ENCODE measurements around the gene CCDC107. TPM values are rescaled to one million over a fixed set of nuclear protein-coding genes. Genes with fewer than 3 reads are reported as not detected.
"Not testable (repeated sequence)": the region's sequence is repeated elsewhere in the genome, so short reads cannot be mapped to it uniquely, and the experiment has no call there.

CCDC107 gene
- polyA plus RNA-seq, 10 donors: 13.8 to 23.0 (median 17.6) TPM

DNA sequence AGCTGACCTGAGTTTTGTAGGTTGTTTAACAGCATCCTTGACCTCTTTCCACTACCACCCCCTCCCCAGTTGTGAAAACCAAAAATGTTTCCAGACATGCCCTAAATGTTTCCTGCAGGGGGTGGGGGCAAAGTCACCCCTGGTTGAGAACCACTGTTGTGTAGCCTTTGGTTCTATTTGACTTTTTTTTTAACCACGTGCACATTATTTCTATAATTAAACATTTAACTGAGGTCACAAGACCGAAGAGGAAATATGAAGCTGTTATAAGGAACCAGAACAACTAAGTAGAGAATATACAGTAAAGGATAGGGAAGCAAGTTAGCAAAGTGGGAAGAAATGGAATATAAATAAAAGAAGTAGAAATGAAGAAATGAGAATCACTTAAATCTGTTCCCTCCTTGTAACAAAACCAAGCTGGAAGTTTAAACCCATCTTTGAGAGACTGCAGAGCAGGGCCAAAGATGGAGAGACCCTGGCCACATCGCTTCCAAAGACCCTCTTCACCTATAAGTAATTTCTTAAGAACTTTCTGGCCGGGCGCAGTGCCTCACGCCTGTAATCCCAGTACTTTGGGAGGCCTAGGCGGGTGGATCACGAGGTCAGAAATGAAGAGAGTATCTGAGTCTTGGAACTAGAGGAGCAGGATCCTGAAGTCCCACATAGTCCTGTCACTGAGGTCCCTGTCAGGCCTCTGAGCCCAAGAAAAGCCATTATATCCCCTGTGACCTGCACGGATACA lies 21.8 kb upstream of the CCDC107 start:
- no peak for DNase-seq

DNA sequence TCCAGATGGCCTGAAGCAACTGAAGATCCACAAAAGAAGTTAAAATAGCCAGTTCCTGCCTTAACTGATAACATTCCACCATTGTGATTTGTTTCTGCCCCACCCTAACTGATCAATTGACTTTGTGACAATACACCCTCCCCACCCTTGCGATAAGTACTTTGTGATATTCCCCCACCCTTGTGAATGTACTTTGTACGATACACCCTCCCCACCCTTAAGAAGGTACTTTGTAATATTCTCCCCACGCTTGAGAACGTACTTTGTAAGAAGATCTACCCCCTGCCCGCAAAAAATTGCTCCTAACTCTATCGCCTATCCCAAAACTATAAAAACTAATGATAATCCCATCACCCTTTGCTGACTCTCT lies 21.2 kb upstream of the CCDC107 start:
- DNase-seq: not testable (repeated sequence)

DNA sequence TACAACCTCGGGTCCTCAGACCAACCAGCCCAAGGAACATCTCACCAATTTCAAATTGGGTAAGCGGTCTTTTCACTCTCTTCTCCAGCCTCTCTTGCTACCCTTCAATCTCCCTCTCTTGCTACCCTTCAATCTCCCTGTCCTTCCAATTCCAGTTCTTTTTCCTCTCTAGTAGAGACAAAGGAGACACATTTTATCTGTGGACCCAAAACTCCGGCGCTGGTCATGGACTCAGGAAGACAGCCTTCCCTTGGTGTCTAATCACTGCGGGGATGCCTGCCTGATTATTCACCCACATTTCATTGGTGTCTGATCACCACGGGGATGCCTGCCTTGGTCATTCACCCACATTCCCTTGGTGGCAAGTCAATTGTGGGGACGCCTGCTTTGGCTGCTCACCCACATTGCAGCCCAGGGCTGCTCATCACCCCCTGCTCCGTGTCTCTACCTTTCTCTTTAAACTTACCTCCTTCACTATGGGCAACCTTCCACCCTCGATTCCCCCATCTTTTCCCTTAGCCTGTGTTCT lies 20.6 kb upstream of the CCDC107 start:
- DNase-seq: not testable (repeated sequence)

DNA sequence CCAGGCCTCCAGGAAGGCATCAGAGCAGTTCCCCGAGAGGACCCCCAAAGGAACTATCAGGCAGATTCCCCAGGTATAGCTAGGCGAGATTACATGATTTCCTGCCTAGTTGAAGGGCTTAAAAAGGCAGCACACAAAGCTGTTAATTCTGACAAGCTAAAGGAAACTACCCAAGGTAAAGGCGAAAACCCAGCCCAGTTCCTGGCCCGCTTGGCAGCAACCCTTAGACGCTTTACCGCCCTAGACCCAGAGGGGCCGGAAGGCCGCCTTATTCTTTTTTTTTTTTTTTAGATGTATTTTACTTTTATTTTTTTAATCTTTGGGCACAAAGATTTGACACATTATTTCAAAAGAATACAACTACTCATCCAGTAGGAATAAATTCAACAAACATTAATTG lies 19.3 kb upstream of the CCDC107 start:
- DNase-seq: not testable (repeated sequence)

DNA sequence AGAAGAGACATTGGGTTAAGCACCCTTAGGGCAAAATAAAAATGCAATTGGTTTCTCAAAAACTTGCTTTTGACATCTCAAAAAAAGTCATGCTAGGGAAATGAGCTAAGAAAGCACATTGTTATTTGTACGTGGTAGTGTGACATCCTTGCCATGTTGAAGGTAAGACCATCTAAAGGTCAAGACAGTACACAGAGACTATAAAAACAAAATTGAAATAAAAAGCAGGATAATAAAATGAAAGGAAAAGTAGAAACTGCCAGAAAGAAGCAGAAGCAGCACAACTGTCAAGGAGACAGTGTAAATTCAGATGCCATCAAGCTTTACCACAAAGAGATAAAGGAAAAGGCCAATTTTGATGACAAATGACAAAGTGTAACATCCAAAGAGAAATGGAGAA lies 18.9 kb upstream of the CCDC107 start:
- not testable (repeated sequence) for DNase-seq

DNA sequence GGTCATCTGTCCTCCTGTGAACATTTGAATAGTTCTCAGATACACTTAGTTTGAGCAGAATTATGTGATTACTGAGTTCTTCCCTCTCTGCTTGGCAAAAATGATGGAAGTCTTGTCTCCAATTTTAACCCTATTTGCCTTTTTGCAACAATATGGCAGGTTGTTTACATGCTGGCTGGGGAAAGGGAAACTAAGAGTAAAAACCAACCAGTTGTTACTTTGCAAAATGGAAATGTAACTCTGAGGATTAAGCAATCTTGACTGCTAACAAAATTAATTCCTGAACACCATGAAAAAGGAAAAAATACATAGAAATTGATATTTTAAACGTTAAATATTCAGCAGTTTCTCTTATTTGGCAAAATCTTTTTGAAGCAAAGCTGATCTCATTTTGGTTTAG lies 18.5 kb upstream of the CCDC107 start:
- no peak for DNase-seq

DNA sequence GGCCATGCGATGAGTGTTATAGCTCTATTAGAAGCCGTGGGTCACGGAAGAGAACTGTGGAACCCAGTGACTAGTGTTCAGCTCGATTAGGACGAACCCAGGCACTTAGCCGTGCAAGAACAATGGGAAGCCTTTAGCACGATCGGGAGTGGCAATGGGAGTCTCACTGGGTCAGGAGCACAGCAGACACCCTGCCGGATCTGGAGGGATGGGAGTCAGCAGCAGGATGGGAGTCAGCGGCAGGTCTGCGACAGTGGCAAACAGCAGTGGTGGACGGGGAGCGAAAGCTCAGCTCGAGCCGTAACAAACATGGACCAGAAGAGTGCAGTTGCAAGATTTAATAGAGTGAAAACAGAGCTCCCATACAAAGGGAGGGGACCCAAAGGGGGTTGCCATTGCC lies 17.7 kb upstream of the CCDC107 start:
- DNase-seq: not testable (repeated sequence)

DNA sequence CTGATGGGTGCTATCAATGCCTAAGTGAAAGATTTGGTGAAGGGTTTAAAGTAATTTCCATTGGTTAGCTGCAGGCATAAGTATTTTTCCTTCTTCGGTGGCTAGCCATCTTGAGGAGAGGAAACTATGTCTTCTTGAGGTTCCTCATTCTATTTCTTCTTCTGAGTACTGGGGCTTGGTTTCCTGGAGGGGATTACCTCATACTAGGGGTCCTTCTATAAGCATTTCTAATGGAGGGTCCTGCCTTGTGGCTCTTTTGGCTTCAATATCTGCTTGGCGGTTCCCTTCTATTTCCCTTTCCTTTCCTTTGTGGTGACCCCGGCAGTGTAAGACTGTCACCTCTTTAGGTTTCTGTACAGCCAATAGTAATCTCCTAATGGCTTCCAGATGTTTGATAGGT lies 16.6 kb upstream of the CCDC107 start:
- DNase-seq: not testable (repeated sequence)

DNA sequence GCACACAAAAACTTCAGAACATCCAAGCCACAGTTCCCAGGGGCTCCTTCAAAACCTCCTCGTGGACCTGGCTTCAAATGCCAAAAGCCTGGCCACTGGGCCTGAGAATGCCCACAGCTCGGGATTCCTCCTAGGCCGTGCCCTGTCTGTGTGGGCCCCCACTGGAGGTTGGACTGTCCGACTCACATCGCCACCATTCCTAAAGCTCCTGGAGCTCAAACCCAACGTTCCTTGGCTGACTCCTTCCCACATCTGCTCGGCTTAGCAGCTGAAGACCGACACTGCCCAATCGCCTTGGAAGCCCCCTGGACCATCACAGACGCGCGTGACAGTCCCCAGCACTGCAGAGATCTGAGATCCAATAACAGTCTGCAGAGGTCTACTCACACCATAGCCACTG lies 15.0 kb upstream of the CCDC107 start:
- DNase-seq: no peak

DNA sequence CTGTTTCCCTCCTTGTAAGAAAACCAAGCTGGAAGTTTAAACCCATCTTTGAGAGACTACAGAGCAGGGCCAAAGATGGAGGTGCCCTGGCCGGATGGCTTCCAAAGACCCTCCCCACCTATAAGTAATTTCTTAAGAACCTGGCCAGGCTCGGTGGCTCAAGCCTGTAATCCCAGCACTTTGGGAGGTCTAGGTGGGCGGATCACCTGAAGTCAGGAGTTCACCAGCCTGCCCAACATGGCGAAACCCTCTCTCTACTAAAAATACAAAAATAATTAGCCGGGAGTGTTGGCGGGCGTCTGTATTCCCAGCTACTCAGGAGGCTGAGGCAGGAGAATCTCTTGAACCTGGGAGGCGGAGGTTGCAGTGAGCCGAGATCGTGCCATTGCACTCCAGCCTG lies 12.4 kb upstream of the CCDC107 start:
- DNase-seq: not testable (repeated sequence)

DNA sequence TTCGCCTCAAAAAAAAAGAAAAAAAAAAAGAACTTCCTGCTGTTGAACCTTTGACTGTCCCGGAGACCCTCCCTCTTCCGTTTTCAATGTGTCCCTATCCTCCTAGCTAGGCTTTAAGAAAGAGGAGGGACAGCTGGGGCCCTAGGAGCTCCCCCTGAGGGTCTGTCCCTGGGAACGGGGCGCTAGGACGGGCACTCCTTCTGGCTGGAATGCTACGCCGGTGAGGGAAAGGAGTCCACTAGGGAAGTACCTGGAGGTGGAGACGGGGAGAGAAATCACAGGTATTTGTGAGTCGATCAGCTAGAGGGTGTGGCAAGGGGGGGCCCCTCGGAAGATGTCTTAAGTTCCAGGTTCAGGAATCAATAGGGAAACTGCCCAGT lies 11.9 kb upstream of the CCDC107 start:
- DNase-seq: peak in 1 of 3 donors; percentile 57

DNA sequence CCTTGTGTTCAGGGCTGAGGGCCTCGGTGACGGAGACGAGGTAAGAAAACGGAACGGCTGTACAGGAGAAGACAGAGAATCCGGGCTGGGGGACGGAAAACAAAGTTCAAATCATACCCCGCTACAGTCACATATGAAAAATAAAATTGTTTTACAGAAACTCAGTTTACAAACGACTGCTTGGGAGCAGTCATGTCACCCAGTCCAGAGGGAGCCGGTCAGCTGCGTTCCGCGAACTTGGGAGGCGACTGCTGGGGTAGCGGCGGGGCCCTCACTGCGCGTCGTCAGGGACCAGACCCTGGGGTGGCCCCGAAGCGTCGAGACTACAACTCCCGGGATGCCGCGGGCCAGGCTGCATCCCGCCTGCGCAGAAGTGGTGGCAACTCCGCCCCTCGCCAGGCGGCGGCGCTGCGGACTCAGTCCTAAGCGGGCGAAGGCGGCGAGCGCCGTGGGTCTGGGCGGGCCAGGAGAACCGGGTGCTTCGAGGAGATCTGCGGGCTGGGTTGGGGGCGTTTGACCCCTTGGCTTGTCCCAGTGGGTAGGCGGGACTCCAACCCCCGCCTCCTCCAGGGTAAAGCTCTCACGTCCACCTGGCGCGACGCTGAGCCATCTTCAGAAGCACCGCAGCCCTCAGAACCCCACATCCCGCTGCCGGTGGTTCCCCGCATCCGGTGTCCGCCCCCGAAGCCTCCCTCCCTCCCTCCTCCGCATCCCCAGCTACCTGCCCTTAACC lies 11.4 kb upstream of the CCDC107 start:
- peak; percentile 90 to 98 (median 96) for DNase-seq

DNA sequence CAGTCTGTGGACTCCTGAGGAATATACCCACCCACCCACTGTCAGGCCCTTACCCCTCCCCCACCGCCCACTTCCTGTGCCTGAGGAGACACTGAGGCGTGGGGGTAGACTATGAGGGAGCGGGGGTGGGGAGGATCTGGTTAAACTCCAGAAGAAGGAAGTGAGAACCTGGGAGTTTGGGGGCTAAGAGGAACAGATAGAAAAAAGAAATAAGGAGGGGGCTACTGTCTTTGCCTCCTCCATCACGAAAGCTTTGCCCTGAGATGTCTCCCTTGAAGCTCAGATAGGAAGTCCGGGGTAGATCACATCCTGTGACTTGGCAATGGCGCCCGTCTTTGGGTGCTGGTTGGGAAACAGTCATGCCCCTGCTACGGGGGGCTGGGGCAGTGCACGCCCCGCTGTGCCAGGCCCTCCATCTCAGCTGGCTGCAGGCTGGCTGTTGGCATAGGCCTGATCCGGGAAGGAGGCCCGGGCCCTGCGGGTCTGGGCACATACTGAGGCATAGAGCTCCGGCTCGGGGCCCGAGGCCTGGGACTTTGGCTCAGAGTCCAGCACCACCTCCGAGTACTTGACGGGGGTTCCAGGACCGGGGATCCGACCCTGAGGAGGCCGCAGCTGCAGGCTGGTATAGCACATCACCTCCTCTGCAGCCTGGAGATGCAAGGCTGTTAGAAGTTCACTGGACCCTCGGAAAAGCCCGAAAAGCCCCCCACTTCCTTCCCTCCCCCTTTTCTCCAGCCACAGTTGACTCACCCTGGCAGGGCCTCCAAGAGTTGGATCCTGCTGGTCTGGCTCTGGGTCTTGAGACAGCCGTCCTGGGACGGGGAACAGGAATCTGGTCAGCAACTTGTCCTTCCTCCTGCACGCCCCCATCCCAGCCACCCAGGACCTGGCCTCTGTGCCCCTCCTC lies 8.4 kb upstream of the CCDC107 start:
- peak in 1 of 3 donors; percentile 51 for DNase-seq

DNA sequence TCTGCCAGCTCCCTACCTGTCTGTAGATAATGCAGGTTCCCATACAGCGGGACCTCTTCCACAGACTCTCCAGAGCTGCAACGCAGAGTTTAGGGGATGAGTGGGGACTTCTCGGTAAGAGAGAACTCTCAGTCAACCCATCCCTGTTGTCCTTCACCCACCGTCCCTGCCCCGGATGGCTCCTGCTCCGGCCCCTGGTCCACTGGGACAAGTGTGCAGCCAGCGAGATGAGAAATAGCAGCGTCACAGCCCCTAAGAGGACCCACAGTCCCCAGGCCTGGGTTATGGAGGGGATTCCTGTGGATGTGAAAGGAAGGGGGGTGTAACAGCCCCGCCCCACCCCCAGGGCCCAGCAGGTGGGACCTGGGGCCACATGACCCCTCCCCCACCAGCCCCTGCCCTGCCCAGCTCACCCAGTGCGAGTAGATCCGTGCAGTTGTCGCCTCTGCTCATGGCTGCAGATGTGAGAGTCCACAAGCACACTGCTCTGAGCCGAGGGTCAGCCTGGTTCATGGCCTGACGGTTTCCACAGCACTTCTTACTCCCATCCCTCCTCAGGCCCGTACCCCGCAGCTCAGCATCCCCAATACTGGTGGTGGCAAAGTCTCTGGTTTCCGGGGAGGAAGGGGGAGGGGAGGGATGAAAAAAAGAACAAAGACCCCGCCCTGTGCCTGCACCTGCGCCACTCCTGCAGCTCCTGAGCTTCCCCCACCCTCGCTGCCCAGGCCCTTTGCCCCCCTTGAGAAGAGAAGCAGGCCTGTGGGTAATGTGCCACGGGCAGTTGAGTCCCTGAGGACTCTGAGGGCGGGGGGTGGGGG lies 7.5 kb upstream of the CCDC107 start, which contains the start of gene SIT1:
SIT1 (minus strand) TSS at position 591 of the 818 bp plus-strand sequence; CDS start at position 513, 78 bp downstream.
- no peak for DNase-seq

DNA sequence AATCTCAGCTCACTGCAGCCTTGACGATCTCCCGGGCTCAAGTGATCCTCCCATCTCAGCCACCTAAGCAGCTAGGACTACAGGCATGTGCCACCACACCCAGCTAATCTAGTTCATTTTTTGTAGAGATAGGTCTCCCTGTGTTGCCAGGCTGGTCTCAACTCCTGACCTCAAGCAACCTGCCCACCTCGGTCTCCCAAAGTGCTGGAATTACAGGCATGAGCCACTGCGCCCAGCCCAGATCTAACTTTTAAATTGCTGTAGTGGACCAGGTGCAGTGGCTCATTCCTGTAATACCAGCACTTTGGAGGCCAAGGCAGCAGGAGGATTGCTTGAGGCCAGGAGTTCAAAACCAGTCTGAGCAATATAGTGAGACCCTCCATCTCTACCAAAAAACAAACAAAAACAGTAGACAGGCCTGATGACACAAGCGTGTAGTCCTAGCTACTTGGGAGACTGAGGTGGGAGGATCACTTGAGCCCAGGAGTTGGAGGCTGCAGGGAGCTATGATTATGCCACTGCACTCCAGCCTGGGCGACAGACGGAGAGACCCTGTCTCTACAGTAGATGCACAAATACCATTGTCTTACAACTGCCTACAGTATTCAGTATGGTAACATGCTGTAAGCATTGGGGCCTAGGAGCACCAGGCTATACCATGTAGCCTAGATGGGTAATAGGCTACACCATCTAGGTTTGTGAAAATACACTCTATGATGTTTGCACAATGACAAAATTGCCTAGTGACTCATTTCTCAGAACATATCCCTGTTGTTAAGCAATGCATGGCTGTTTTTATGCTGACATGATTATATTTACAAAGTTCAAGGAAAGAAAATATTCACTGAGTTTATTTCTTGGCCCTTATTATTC lies 5.9 kb upstream of the CCDC107 start:
- no peak for DNase-seq

DNA sequence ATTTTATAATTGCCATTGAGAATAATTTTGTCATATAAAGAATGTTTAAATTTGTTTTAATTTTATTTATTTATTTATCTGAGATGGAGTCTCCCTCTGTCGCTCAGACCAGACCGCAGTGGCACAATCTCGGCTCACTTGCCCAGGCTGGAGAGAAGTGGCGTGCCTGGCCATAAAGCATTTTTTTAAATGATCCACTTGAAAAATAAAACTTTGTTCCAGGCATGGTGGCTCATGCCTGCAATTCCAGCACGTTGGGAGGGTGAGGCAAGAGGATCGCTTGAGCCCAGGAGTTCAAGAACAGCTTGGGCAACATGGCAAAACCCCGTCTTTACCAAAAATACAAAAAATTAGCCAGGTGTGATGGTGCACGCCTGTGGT lies 5.3 kb upstream of the CCDC107 start:
- DNase-seq: no peak

DNA sequence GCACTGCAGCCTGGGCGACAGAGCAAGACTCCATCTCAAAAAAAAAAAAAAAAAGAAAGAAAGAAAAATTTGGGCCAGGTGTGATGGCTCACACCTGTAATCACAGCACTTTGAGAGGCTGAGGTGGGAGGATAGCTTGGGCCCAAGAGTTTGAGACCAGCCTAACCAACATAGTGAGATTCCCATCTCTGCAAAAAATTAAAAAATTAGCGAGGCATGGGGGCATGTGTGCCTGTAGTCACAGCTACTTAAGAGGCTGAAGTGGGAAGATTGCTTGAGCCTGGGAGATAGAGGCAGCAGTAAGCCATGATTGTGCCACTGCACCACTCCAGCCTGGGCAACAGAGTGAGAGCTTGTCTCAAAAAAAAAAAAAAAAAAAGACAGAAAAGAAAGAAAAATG lies 4.5 kb upstream of the CCDC107 start:
- no peak for DNase-seq

DNA sequence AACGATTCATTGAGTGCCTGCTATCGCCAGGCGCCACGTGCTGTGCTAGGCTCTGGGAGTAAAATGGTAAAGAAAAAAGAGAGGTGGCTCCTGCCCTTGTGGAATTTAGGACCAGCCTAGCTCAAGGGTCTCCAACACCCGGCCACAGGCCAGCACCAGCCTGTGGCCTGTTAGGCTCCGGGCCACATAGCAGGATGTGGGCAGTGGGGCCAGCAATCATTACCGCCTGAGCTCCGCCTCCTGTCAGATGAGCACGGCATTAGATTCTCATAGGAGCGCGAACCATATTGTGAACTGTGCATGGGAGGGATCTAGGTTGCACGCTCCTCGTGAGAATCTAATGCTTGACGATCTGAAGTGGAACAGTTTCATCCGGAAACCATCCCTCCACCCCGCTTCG lies 1.7 kb upstream of the CCDC107 start:
- no peak for DNase-seq

DNA sequence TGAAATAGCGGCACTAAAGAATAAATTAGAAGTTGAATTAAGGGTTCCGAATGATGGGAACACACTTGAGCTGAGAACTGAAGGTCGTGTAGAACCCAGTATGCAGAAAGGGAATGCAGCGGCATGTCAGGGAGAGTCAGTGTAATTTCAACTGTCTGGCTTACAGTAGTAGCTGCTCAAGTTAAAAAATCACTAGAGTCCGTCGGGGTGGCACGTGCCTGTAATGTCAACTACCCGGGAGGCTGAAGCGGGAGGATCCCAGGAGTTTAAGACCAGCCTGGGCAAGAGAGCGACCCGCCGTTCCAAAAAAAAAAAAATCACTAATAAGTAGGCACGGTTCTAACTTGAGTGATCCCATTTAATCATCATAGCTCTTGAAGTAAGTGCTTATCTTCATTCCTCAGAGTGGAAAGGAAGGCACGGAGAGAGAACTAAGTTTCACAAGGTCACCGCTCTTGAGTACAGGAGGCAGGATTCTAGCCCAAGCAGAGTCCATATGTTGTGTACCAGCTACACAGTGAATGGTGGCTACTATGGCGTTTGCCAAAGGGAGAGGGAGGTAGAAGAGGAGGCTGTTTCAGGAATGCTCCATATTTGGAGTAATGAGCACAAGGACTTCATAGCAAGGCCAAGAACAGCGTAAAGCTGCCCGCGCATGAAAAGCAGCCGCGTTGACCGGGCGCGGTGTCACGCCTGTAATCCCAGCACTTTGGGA lies 1.1 kb upstream of the CCDC107 start:
- DNase-seq: no peak

Data from muscle of back (tissue), 11 donors.